HG02759 (cell line): ENCODE results near the gene CNPPD1.

Experiments
- ATAC-seq: cut with Tn5 transposase; IDR thresholded peaks from one replicate; pipeline ENCODE4 v1.9.1; 2021; ENCODE audit warnings: mild to moderate bottlenecking, moderate library complexity; ENCODE audit not compliant: unreplicated experiment

CNPPD1 gene

DNA sequence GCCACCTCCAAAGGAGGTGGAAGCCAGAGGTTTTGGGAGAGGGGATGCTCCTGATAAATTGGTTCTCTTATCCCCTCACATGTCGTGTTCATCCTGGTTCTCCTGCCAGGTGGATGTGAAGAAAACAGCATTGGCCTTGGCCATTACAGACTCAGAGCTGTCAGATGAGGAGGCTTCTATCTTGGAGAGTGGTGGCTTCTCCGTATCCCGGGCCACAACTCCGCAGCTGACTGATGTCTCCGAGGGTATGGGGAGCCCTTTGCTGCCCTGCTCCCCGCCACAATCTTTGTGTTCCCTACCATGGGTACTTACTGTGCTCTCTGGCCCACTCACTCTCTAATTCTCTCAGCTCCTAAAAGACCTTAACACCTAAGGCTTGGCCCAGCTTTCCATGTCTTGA is 4.8 kb upstream of the CNPPD1 start:
- no peak for ATAC-seq

DNA sequence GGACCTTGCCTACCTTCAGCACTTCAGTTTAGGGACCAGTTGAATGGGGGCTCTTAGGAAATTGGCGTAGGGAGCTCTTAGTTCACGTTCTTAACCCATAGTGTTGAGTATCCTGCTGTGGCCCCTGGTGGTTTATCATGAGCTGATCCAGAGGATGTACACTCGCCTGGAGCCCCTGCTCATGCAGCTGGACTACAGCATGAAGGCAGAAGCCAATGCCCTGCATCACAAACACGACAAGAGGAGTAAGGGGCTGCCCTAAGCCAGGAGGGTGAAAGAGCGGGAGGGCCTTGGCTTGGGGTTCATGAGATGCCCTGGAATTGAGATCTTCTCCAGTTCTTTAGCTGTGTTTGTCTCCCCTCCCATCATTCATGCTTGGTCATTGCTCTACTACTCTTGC is 4.2 kb upstream of the CNPPD1 start:
- no peak for ATAC-seq

DNA sequence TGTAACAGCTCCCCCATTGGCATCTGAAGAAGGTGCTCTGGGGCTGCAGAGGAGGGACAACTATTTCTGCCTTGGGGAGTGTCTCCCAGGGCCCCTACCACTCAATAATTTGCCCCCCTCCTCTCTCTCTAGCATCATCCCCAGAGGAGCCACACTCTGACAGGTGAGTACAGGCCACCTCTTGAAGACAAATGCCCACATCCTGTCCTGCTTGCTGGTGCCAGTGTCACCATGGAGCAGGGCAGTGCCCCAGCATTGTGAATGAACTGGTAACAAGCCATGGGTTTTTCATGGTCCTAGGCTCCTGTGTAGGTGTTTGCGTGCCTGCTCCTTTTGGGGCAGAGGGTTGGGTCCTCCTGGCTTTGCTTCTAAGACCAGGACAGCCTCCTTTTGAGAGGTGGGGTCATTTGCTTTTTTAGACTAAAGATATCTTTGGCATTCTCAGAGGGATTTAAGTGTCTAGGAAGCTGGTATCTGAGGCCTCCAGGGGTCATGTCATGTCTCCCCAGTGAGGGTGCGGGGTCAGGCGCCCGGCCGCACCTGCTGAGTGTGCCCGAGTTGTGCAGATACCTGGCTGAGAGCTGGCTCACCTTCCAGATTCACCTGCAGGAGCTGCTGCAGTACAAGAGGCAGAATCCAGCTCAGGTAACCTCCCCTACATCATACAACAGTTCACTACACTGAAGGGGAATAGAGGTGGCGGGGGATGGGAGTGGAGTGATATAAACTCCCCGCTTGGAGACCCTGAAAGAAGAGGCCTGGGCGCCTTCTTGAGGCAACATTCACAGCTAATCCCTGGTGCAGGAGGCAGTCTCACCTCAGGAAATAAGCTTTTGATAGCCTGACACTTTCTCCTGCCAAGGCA is 3.1 kb upstream of the CNPPD1 start:
- ATAC-seq, result no peak

DNA sequence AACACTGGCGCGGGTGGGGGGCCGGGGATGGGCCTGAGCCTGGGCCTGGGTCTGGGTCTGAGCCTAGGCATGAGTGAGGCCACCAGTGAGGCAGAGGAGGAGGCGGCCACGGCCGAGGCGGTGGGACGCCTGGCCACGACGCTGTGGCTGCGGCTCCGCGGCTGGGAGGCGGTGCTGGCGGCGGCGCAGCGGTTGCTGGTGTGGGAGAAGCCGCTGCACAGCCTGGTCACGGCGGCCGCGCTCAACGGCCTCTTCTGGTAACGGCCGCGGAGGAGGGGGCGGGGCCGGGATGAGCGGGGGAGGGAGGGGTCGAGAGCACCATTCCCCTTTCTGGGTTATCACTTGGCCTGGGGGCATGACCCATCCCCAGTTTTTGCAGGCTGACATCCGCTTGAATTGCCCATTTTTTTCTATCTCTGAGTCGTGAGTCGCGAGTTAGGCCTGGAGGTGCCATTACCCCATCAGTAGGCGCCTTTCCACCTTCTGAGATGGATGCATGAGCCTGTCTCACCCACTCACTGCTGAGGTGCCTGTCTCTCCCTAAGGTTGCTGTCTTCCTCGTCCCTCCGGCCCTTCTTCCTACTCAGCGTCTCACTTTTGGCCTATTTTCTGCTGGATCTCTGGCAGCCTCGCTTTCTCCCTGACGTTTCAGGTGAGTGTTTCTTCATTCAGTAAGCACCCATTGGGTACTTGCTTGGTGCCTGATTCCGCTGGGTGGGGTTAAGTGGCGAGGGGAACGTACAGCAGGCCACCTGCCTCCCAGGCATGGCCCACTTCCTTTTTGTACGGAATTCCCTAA is 1.9 kb upstream of the CNPPD1 start:
- ATAC-seq, result peak; percentile 15

DNA sequence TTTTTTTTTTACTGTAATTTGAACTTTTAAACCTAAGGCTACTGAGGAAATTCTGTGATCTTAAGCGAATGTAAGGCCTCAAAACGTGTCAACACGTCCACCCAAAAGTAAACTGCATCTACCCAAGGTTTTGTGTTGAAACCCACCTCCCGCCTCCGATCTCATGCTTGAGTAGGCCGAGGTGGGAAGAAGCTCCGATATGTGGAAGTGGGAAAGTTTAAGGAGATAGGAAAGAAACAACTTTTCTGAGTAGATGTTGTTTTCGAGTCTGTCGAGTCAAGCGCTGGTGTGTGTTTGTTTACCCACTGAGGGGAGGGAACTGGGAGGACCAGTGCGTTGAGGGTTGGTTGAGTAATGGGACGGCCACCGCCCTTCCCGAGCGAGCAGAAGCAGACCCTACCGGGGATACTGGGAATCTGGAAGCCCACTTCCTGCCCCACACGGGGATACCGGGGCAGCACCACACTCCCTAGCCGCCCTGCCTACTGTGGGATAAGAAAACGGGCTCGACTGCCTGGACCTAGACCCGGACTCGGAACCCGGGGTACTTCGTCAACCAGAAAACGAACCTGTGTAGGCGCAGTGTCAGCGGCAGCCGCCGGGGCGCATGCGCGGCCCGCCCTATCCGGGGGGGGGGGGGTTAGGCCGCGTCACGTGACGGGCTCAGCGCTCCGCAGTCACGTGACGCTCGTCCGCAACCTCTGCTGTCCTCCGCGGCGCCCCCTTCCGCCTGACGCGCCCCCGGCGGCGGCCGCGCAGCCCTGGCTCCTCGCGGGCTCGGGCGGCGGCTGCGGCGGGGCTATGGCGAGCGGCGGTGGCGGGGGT is 1.0 kb upstream of the CNPPD1 start, which contains the start of gene RETREG2:
Gene RETREG2 (plus strand): TSS at position 724 of the 825 bp plus-strand sequence. CDS start 78 bp downstream, at position 802.
- ATAC-seq, result peak; percentile 55

DNA sequence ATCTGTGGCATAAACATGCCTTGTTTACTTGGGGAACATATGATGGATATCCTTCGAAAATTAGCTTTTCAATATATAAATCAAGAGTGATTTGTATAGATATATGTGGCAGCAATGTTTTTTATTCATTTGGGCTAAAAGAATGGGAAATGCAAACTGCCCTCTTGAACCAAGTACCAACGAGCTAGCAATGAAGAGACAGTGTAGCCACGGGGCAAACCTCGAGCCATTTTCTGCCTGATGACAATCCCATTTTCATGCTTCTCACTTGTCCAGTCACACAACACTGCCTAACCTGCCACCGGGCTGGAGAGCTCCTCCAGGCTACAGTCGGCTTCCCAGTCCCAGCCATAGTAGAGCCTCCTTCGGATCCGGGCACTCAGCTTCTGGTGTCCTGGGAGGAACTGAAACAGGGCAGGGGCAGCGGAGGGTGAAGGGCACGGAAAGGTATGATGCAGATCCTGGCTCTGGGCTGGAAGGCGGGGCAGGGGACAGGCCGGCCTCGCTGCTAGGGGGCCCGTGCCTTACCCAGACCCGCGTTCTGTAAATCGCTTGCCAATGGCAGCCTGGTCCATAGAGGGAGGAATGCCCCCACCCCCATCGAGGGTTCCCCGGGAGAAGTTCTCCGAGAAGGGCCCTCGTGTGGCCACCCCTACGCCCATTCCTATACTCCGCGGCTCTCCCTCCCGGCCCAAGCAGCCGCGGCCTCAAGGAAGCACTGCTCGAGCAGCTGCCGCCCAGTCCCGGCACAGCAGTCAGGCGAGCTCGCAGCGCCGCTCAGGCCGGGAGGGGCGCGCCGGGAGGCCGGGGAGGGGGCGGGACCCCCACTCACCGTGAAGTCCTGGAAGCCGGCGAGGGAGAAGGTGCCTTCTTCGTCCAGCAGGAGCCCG is 552 bp downstream of the CNPPD1 start:
- peak; percentile 28 for ATAC-seq

DNA sequence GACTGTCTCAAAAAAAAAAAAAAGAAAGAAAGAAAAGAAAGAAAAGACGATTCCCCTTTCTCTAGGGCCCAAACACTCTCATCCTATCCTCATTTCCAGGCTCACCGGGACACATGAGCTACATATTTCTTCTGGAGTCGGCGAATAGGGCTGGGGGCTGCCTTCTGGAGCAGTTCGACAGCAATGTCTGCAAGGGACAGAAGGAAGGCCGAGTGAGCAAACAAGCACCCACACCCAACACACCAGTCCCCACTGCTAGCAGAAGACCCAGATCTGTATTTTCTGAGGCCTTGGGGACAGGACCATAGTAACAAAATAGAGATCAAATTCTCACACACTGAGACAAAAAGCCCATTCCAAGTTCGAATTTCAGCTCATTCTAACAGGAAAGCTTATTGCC is 1.2 kb downstream of the CNPPD1 start:
- ATAC-seq, result no peak

DNA sequence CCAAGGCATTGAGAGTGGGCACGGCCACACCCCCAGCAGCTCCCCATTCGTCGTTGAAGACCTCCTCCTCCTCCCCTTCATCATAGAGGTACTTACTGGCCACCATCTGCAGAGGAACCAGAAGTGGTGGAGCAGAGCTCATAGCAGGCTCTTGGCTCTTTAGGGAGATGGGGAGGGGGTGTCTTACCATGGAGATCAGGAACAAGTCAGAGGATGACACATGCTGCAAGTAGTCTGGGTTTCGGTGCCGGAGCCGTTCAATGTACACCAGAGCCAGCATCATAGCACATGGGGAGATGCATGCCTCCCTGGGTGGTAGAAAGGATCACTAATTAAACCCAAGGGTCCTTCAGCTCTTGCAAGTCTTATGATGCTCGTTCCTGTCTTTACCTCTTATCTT is 1.9 kb downstream of the CNPPD1 start:
- ATAC-seq, result no peak

DNA sequence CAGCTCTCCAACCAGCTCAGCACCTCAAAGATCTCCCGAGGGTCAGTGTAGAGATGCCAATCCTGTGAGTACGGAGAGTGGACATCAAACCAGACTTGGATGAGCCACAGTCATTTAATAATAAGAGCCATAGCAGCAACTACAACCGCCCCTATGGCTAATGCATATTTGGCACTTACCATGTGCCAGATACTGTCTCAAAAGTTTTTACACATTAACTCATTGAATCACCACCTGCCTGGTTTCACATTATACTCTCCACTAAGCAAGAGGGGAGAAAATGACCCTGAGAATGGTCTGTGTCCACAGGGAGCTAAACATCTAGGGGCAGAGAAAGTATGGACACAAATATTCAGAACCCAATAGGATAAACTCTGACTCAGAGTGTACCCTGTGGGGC is 2.6 kb downstream of the CNPPD1 start:
- no peak for ATAC-seq

DNA sequence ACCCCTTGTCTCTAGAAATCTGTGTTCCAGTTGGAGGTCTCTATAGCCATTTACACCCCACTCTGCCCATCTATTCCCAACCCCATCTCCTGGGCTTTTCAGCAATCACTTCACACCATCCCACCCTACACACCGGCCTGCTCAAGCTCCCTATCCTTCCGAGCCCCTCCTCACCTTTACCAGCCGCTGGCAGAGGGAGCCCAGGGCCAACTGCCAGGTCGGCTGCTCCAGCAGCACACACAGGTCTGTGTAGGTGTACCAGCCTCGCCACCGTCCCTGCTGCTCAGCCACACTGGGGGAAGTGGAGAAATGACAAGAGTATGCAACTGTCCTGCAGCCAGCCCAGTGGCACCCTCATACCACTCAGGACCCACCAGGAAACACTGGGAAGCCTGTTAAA is 3.5 kb downstream of the CNPPD1 start:
- ATAC-seq, result no peak

DNA sequence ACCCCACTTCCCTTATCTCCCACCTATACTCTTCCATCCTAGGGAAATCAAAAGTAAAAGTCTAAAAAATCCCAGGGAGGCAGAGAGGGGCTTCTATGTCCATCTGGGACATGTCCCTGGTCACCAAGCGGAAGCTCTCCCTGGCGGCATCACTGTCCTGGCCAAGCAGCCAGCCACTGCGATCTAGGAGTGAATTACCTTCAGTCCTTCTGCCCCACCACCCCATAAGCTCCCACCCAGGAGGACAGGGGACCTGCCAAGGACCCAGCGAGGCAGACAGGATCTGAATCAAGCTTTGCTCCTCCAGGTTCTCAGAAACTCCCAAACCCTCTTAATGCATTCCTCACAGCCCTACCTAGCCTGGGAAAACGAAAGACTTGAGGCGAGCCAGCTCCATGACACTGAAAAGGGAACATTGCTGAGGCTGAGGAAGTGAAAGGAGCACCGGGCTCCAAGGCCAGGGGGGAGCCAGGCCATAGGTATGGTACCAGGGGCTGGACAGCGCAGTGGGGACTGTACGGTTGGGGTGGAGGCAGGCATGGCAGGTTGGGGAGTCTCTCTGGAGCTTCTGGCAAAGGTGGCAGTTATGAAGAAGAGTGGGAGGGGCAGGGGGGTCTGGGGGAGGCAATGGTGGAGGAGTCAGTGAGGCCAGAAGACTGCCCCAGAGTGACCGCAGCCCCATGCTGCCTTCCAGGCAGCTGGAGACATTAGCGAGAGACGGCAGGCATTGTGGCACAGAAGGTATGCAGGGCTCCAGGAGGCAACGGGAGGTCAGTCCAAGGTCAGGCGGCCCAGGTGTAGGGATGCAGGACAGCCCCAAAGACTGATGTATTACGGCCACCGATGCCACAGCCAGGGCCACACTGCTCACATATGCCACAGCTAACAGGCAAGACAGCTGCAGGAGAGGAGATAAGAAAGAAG is 4.2 kb downstream of the CNPPD1 start:
- ATAC-seq, result no peak

DNA sequence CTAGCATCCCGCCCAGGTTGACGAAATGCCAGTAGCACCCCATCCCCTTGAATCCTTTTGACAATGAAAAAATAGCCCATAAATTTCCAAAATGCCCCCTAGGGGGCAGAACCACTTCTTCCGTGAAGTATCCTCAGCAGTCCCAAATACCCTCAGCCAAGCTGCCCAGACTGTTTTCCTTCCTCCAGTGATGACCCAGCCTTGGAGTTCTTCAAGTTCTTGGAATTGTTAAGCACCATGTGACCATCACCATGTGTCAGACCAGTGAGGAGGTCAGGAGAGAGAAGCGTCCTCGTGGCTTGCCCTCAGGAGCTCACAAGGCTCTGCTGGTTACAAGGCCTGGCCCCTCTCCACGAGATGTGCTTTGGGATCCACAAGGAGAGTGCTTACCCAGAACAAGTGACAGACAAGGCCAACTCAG is 5.5 kb downstream of the CNPPD1 start:
- no peak for ATAC-seq

DNA sequence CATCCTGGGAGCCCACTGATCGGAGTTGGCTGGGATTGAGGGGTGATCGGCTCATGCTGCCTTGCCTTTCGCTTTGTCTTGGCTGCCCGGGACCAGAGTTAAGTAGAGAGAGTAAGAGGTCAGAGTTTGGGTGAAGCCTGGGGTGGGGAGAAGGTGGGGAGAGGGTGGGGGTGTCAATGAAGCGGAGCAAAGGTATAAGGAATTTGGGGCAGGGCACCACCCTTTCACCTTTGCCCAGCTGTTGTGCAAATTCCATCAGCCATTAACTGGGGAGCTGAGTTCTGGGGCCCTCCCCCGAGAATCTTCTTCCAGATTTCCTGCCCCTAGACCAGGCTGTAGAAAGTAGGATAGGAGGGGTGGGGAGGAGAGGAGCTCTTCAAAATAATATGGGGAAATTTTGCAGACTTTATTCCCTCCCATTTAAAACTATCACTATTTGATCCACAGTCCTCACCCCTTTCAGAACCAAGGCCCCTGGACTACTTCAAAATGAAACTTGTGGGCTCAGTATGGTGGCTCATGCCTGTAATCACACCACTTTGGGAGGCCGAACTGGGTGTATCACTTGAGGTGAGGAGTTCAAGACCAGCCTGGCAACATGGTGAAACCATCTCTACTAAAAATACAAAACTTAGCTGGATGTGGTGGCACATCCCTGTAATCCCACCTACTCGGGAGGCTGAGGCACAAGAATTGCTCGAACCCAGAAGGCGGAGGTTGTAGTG is 6.6 kb downstream of the CNPPD1 start, which contains the start of gene SLC23A3:
Gene SLC23A3 (minus strand): TSS at position 100 of the 725 bp plus-strand sequence. CDS start 45 bp downstream, at position 55.
- ATAC-seq, result no peak

DNA sequence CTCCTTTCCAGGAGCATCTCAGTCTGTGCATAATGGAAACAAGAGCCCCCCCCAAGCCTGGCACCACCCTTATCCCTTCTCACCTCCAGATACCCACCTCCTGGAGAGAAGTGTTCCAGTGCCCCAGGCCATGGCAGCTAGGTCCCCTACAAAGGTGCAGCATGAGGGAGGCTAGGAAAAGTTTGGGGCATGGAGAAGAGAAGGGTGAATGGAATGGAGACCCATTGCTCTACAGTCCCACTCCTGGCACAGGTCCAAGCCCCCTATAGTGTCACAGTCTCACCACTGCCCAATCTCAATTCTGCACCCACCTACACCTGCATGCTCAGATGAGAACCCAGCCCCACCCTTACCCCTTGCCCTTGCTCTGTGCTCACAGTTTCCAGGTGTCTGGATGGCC is 7.8 kb downstream of the CNPPD1 start:
- ATAC-seq, result no peak

DNA sequence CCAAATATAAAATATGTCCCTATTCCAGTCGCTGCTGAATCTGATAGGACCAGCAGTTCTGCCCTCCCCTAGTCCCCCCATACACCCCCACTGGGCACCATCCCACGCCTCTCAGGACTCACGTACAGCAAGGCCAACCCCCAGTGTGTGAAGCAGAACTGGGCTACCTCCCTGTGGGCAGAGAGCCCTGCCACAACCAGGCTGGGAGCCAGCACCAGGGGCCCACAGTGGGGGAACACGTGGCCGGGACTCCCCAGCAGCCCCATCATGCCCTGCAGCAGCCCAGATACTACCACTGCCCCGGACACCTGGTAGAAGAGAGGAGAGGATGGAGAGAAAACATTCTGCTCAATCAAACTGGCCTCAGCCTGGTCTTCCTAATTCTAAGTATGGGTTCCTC is 8.2 kb downstream of the CNPPD1 start:
- ATAC-seq, result no peak

DNA sequence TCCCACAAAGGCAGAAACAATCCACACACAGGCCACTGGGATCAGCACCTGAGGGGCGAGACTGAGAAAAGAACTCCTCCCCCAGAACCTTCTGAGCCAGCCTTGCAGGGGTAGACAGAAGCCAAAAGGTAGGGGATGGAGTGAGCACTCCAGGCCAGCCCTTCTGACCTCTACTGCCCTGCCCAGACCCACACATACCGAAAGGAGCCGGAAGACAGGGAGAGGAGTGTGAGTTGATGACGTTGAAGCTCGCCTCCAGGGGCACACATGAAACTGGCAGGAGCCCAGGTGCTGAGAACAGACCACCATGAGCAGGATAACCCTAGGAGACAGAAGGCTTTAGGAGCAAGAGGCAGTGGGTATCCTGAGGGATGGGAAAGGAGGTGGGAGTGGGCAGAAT is 8.7 kb downstream of the CNPPD1 start:
- no peak for ATAC-seq

DNA sequence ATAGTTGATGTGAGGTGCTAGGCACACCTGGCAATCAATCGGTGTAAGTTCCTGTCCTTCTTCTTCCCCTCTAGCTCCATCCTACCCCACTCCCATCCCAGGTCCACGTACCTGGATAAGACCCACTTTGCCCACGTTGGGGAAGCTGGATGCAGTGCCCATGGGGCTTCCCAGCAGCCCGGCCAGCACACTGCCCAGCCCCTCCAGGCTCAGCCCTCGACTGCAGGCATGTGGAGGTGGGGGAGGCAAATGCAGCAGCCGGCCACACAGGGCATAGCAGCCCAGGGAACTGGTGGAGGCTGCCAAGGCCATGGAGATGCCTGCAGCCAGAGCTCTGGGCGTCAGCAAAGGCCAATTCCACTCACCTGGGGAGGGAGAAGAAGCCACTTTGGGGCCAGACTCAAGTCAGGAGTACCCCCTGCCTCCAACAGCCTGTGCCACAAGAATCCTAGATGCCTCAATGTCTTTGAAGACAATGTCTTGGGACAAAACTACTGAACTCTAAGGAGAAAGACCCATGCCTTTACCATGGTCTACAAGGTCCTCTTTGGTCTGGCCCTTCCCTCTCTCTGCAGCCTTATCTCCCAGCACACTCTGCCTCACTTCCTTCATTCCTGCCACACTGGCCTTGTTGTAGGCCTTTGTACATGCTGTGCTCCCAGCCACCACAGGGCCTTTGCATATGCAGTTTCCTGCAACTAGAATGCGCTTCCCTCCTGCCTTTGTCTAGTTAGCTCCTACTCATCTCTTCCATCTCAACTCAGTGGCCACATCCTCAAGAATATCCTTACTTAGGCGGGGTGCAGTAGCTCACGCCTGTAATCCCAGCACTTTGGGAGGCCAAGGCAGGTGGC is 11.4 kb downstream of the CNPPD1 start:
- no peak for ATAC-seq
